ENCODE data around the gene OR9A4.

- no peak for TF ChIP-seq POLR2A (IDR thresholded peaks at IDR 0.05; ENCODE audit: low read depth, low read length)
- TF ChIP-seq POLR2AphosphoS5 (IDR thresholded peaks at IDR 0.05; ENCODE audit: low read depth, low read length) = no peak
- no peak for TF ChIP-seq SPI1 (IDR thresholded peaks at IDR 0.05; ENCODE audit: low read depth, low read length)
Observed at GRCh38 chr7:141920281-141920680, 4.1 kb downstream of the OR9A4 start.
